Trophoblast cell (in vitro differentiated cells and primary cell): ENCODE results near the gene PLCH1.

Source experiments
- DNase-seq, 2 donors: peaks; one replicate each; pipeline ENCODE4 v3.0.0-alpha.2; 2016
- H2AFZ ChIP-seq: 2 replicates; pipeline ENCODE4 v1.6.1; 2013; ENCODE audit warnings: low read length, moderate library complexity, mild to moderate bottlenecking; ENCODE audit not compliant: insufficient read depth, poor library complexity
- H2AK5ac ChIP-seq: 2 replicates; pipeline ENCODE4 v1.6.1; 2013; ENCODE audit warnings: mild to moderate bottlenecking, low read length
- H2BK120ac ChIP-seq: 2 replicates; pipeline ENCODE4 v1.6.1; 2013; ENCODE audit warnings: low read length, mild to moderate bottlenecking, moderate library complexity; ENCODE audit not compliant: insufficient read depth, poor library complexity
- H2BK12ac ChIP-seq: 2 replicates; pipeline ENCODE4 v1.6.1; 2013; ENCODE audit warnings: mild to moderate bottlenecking, low read length, moderate library complexity
- H2BK5ac ChIP-seq: 2 replicates; pipeline ENCODE4 v1.6.1; 2013; ENCODE audit warnings: low read length, low read depth, moderate library complexity, mild to moderate bottlenecking; ENCODE audit not compliant: poor library complexity
- H3K14ac ChIP-seq: 2 replicates; pipeline ENCODE4 v1.6.1; 2013; ENCODE audit warnings: mild to moderate bottlenecking, low read length
- H3K18ac ChIP-seq: 2 replicates; pipeline ENCODE4 v1.6.1; 2013; ENCODE audit warnings: mild to moderate bottlenecking, low read length
- H3K23ac ChIP-seq: 2 replicates; pipeline ENCODE4 v1.6.1; 2013; ENCODE audit warnings: low read length
- H3K27ac ChIP-seq: 2 replicates; pipeline ENCODE4 v1.5.1; 2013; ENCODE audit warnings: low read depth, mild to moderate bottlenecking, inconsistent platforms, low read length, moderate library complexity
- H3K27me3 ChIP-seq: 2 replicates; pipeline ENCODE4 v1.6.1; 2013; ENCODE audit warnings: inconsistent platforms, mild to moderate bottlenecking, low read length, moderate library complexity; ENCODE audit not compliant: insufficient read depth
- H3K36me3 ChIP-seq, 2 experiments: 1 replicate in 1 of 2; 2 replicates in 1 of 2; pipeline ENCODE4 v1.6.1; 2013; ENCODE audit warnings: low read length in 2 of 2, mild to moderate bottlenecking in 2 of 2, moderate library complexity in 1 of 2; ENCODE audit not compliant: insufficient read depth in 2 of 2, control insufficient read depth in 1 of 2
- H3K4ac ChIP-seq: 2 replicates; pipeline ENCODE4 v1.6.1; 2013; ENCODE audit warnings: low read depth, mild to moderate bottlenecking, low read length, moderate library complexity
- H3K4me1 ChIP-seq, 2 experiments: 1 replicate in 1 of 2; 2 replicates in 1 of 2; pipeline ENCODE4 v1.6.1; 2013; ENCODE audit warnings: low read length in 2 of 2, mild to moderate bottlenecking in 2 of 2, moderate library complexity in 1 of 2; ENCODE audit not compliant: insufficient read depth in 2 of 2, control insufficient read depth in 1 of 2
- H3K4me2 ChIP-seq: 2 replicates; pipeline ENCODE4 v1.6.1; 2013; ENCODE audit warnings: inconsistent platforms, mild to moderate bottlenecking, low read length, moderate library complexity
- H3K4me3 ChIP-seq: 2 replicates; pipeline ENCODE4 v1.5.1; 2013; ENCODE audit warnings: mild to moderate bottlenecking, low read depth, low read length, inconsistent platforms
- H3K79me1 ChIP-seq: one replicate; pipeline ENCODE4 v1.6.1; 2013; ENCODE audit warnings: low read length
- H3K79me2 ChIP-seq: 2 replicates; pipeline ENCODE4 v1.6.1; 2013; ENCODE audit warnings: low read length, mild to moderate bottlenecking; ENCODE audit not compliant: control insufficient read depth, insufficient read depth, poor library complexity
- H3K9ac ChIP-seq: 2 replicates; pipeline ENCODE4 v1.6.1; 2013; ENCODE audit warnings: mild to moderate bottlenecking, low read length
- H3K9me3 ChIP-seq: 2 replicates; pipeline ENCODE4 v1.6.1; 2013; ENCODE audit warnings: low read depth, mild to moderate bottlenecking, control low read depth, inconsistent platforms, low read length; ENCODE audit not compliant: insufficient read depth
- H4K12ac ChIP-seq: 2 replicates; pipeline ENCODE4 v1.6.1; 2013; ENCODE audit warnings: low read depth, mild to moderate bottlenecking, low read length, moderate library complexity
- H4K8ac ChIP-seq: 2 replicates; pipeline ENCODE4 v1.6.1; 2013; ENCODE audit warnings: low read depth, mild to moderate bottlenecking, low read length, moderate library complexity
- H4K91ac ChIP-seq: one replicate; pipeline ENCODE4 v1.6.1; 2013; ENCODE audit warnings: low read depth, mild to moderate bottlenecking, low read length, moderate library complexity
- WGBS: extraction: QIAGEN DNeasy Blood & Tissue Kit; methylation state at CpG from one replicate; pipeline ENCODE4 v1.1.7; 2013; ENCODE audit warnings: missing lambda C conversion rate; ENCODE audit not compliant: insufficient read length, insufficient coverage; ENCODE audit errors: extremely low coverage; 5-methylcytosine and 5-hydroxymethylcytosine counted together

PLCH1 gene

DNA sequence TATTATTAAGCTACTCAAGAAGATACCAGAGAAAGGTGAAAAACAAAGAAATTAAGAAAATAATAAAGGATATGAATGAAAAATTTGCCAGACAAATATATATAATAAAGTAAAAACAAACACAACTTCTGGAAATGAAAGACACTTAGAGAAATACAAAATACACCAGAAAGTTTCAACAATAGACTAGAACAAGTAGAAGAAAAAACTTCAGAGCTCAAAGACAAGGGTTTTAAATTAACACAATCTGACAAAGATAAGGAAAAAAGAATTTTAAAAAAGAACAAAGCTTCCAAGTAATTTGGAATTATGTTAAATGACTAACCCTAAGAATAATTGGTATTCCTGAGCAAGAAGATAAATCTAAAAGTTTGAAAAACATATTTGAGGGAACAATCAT, 135.3 kb downstream of the PLCH1 start:
- Histone ChIP-seq H3K79me1 (no peaks in the 10 kb centered on the region), H3K9ac (no peak overlapping the region), H3K23ac (no peak overlapping the region), H3K4me1 (peaks cover 3 to 9% of the 10 kb centered on the region in 2 experiments), H2AFZ (no peak overlapping the region), H3K4me3 (no peak overlapping the region), H2BK12ac (no peak overlapping the region), H3K4ac (no peak overlapping the region), H2BK120ac (no peak overlapping the region), H2BK5ac (no peak overlapping the region), H3K4me2 (no peak overlapping the region), H3K27me3 (no peaks in the 10 kb centered on the region), H3K36me3 (no peaks in the 10 kb centered on the region), H3K79me2 (no peaks in the 10 kb centered on the region), H4K8ac (no peak overlapping the region), H3K14ac (no peak overlapping the region), H2AK5ac (no peak overlapping the region), H3K9me3 (no peaks in the 10 kb centered on the region), H4K12ac (no peak overlapping the region), H3K27ac (no peak overlapping the region), H4K91ac (no peak overlapping the region), H3K18ac (no peak overlapping the region)
- no peak for DNase-seq

DNA sequence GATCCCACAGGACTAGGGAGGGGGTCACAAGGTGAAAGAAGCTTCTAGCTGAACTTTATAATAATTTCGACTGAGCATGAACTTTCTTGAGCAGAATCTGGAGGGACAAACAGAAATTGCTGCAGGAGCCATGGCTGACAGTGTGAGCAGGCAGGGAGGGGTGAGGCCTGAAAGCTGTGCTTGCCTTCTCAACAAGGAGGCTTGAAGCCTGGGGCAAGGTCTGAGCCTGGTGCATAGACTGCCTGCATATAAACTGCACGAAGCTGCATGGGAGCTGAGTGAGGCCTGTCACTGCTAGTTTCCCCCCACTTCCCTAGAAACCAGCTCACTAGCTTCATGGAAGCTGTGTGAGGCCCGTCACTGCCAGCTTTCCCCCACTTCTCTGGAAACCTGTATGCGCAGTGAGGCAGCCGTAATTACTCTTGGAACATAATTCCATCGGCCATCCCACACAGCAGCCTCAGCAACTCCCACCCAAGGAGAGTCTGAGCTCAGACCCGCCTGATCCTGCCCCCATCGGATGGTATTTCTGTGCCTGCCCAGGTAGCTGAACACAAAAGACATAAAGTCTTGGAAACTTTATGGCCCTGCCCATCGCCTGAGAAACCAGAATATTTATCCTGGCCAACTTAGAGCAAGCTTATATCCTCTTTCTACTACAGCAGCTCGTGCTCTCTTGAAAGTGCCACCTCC, 136.5 kb downstream of the PLCH1 start:
- no peak overlapping the region for H2AFZ ChIP-seq
- no peak overlapping the region for H3K18ac ChIP-seq
- no peak overlapping the region for H4K12ac ChIP-seq
- H3K36me3 ChIP-seq: no peaks in the 10 kb centered on the region
- H3K14ac ChIP-seq: no peak overlapping the region
- DNase-seq: no peak
- H3K79me2 ChIP-seq: no peaks in the 10 kb centered on the region
- WGBS: no CpG with 5 or more reads among the region's 10 CpGs
- H3K4me2 ChIP-seq: no peak overlapping the region
- no peak overlapping the region for H2BK5ac ChIP-seq
- H3K23ac ChIP-seq: no peak overlapping the region
- H3K27me3 ChIP-seq: no peaks in the 10 kb centered on the region
- H3K4me1 ChIP-seq: peaks cover 3 to 9% of the 10 kb centered on the region in 2 experiments
- H2BK12ac ChIP-seq: no peak overlapping the region
- H2AK5ac ChIP-seq: no peak overlapping the region
- H4K91ac ChIP-seq: no peak overlapping the region
- H2BK120ac ChIP-seq: no peak overlapping the region
- no peak overlapping the region for H4K8ac ChIP-seq
- no peak overlapping the region for H3K4ac ChIP-seq
- H3K79me1 ChIP-seq: no peaks in the 10 kb centered on the region
- H3K9ac ChIP-seq: no peak overlapping the region
- peak overlapping the region; percentile 12 for H3K27ac ChIP-seq
- no peaks in the 10 kb centered on the region for H3K9me3 ChIP-seq
- no peak overlapping the region for H3K4me3 ChIP-seq

- H2BK5ac ChIP-seq: no peak overlapping the region
- no peaks in the 10 kb centered on the region for H3K27me3 ChIP-seq
- no peak overlapping the region for H2AFZ ChIP-seq
- no peak for DNase-seq
- H3K14ac ChIP-seq: no peak overlapping the region
- H2BK12ac ChIP-seq: no peak overlapping the region
- H3K23ac ChIP-seq: no peak overlapping the region
- WGBS: no CpG with 5 or more reads among the region's 1 CpG
- H3K79me1 ChIP-seq: no peaks in the 10 kb centered on the region
- H4K8ac ChIP-seq: no peak overlapping the region
- no peak overlapping the region for H3K9ac ChIP-seq
- no peak overlapping the region for H4K12ac ChIP-seq
- peaks cover 3 to 9% of the 10 kb centered on the region in 2 experiments for H3K4me1 ChIP-seq
- H3K79me2 ChIP-seq: no peaks in the 10 kb centered on the region
- no peak overlapping the region for H2AK5ac ChIP-seq
- no peak overlapping the region for H3K4me2 ChIP-seq
- no peaks in the 10 kb centered on the region for H3K36me3 ChIP-seq
- no peak overlapping the region for H3K18ac ChIP-seq
- H3K4me3 ChIP-seq: no peak overlapping the region
- H4K91ac ChIP-seq: no peak overlapping the region
- H2BK120ac ChIP-seq: no peak overlapping the region
- H3K9me3 ChIP-seq: no peaks in the 10 kb centered on the region
- no peak overlapping the region for H3K4ac ChIP-seq
- peak overlapping the region; percentile 12 for H3K27ac ChIP-seq
Observed at GRCh38 chr3:155607761-155608160, 137.1 kb downstream of the PLCH1 start.

DNA sequence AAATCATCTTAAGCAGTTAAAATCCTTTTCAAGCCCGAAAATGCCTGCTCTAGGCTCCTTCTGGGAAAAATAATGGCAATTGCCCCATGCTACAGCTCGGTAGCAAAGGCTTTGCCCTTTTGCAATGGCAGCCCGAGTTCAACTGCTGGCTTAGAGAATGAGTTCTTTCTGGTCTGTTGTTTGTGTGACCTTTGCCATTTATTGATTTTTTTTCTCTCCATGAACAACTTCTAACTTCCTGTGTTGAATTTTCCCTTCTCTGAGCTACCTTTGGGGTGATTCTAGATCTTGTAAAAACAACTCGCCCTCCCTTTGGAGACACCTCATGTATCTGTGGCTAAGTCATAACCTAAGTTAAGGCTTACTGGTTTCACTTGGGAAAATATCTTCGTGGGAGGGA, 139.3 kb downstream of the PLCH1 start:
- Histone ChIP-seq H3K4me2 (no peak overlapping the region), H3K9me3 (no peaks in the 10 kb centered on the region), H2BK12ac (no peak overlapping the region), H4K12ac (no peak overlapping the region), H4K91ac (no peak overlapping the region), H3K23ac (no peak overlapping the region), H3K4me3 (no peak overlapping the region), H2AFZ (no peak overlapping the region), H3K27me3 (no peaks in the 10 kb centered on the region), H4K8ac (no peak overlapping the region), H2BK120ac (no peak overlapping the region), H3K9ac (no peak overlapping the region), H3K27ac (no peak overlapping the region), H3K36me3 (no peaks in the 10 kb centered on the region), H3K79me2 (no peaks in the 10 kb centered on the region), H2AK5ac (no peak overlapping the region), H3K14ac (no peak overlapping the region), H3K4ac (no peak overlapping the region), H3K18ac (no peak overlapping the region), H2BK5ac (no peak overlapping the region), H3K79me1 (no peaks in the 10 kb centered on the region), H3K4me1 (peaks cover 3 to 9% of the 10 kb centered on the region in 2 experiments)
- DNase-seq: no peak
- no CpG with 5 or more reads among the region's 5 CpGs for WGBS
